HepG2 (cell line): ENCODE measurements around the gene GGNBP2. TPM values are rescaled to one million over a fixed set of nuclear protein-coding genes. Genes with fewer than 3 reads are reported as not detected.
A peak's percentile ranks its signal among the peaks of the same experiment; 100 is the strongest.

Experiments used
- ARNT2 ChIP-seq: sonication (generic); formaldehyde crosslinking; IDR thresholded peaks from 2 replicates; pipeline ENCODE4 v1.8.0; 2022; ENCODE audit warnings: mild to moderate bottlenecking, low read depth, missing genetic modification reagents, moderate library complexity
- PAF1 ChIP-seq: IDR thresholded peaks from 2 replicates; pipeline ENCODE4 v1.6.1; 2016; ENCODE audit warnings: missing genetic modification reagents, missing compliant biosample characterization
- SAP130 ChIP-seq: IDR thresholded peaks from 2 replicates; pipeline ENCODE4 v1.6.1; 2016; ENCODE audit warnings: low read depth
- SPEN ChIP-seq: sonication (generic); formaldehyde crosslinking; IDR thresholded peaks from 2 replicates; pipeline ENCODE4 v1.5.1; 2020; ENCODE audit warnings: low read depth, mild to moderate bottlenecking, missing genetic modification reagents
- ZBTB7B ChIP-seq: sonication (generic); formaldehyde crosslinking; IDR thresholded peaks from 2 replicates; pipeline ENCODE4 v1.4.0; 2020; ENCODE audit warnings: missing genetic modification reagents
- ZNF652 ChIP-seq: IDR thresholded peaks from 2 replicates; pipeline ENCODE4 v1.6.1; 2016; ENCODE audit warnings: low read depth, borderline replicate concordance
- polyA plus RNA-seq, 8 experiments: library from polyadenylated mRNA; depleted of rRNA in 3 of 8; stranded (reverse) in 7 of 8; unstranded in 1 of 8; fragments of >200 nt; fragmentation: Illumina TruSeq in 4 of 8; extraction: Trizol in 4 of 8; gene quantifications; 2 replicates each; pipeline versions ENCODE4 v1.2.1 to v1.2.3, GENCODE V29; 2011 to 2016; ENCODE audit warnings: low read depth in 4 of 8, missing spikeins in 1 of 8, mixed read lengths in 1 of 8; ENCODE audit not compliant: insufficient read depth in 1 of 8
- total RNA-seq, 5 experiments: library from RNA; depleted of rRNA; stranded (reverse); fragments of >200 nt; fragmentation: Illumina TruSeq; extraction: Trizol; gene quantifications; 2 replicates each; pipeline ENCODE4 v1.2.3, GENCODE V29; 2016; ENCODE audit warnings: low read depth in 1 of 5
- TF ChIP-seq, protein P1 (sequence below): sonication (generic); formaldehyde crosslinking; IDR thresholded peaks from 2 replicates; pipeline ENCODE4 v1.9.0; 2021; ENCODE audit warnings: mild to moderate bottlenecking, missing genetic modification reagents
- TF ChIP-seq, protein P2 (sequence below): sonication (generic); formaldehyde crosslinking; conservative IDR thresholded peaks from 2 replicates; pipeline ENCODE4 v1.4.0; 2020; ENCODE audit warnings: missing genetic modification reagents
- TF ChIP-seq, protein P3 (sequence below): sonication (generic); formaldehyde crosslinking; IDR thresholded peaks from 2 replicates; pipeline ENCODE4 v1.4.0; 2020; ENCODE audit warnings: mild to moderate bottlenecking, missing genetic modification reagents
- TF ChIP-seq, protein P4 (sequence below): sonication (generic); formaldehyde crosslinking; IDR thresholded peaks from 2 replicates; pipeline ENCODE4 v1.5.0; 2020; ENCODE audit warnings: mild to moderate bottlenecking, missing genetic modification reagents, borderline replicate concordance

GGNBP2 gene
- total and polyA plus RNA-seq, 2 of the 13 experiments (the other 11 are each of a cell fraction or from before 2014, with no cell fraction given): 53.3 to 84.2 TPM

DNA sequence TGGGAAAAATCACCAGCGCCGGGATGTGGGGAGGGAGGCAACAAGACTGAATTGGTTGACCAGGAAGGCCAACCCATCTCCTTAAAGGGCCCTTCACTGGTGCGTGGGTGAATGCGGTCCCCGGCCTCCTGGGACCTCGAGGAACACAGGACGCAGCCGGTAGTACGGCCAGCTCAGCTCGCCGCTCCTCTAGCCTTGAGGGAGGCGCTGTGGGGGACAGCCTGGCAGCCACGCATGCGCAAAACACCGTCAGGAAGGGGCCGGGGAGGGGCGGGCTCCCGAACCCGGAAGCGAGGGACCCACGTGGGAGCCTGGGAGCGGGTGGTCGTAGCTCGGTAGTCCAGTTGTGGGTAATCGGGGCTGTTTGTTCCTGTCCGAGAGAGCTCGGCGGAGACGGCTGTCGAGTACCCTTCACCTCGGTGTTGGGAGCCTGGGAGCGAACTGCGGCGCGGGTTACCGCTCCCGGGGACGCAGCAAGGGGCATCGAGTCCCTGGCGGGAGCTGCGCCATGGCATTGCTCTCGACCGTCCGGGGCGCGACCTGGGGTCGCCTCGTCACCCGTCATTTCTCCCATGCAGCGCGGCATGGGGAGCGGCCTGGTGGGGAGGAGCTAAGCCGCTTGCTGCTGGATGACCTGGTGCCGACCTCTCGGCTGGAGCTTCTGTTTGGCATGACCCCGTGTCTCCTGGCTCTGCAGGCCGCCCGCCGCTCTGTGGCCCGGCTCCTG lies 56.7 kb downstream of the GGNBP2 start, which contains the start of gene MRM1 (continued):
- TF ChIP-seq, protein P1, sequence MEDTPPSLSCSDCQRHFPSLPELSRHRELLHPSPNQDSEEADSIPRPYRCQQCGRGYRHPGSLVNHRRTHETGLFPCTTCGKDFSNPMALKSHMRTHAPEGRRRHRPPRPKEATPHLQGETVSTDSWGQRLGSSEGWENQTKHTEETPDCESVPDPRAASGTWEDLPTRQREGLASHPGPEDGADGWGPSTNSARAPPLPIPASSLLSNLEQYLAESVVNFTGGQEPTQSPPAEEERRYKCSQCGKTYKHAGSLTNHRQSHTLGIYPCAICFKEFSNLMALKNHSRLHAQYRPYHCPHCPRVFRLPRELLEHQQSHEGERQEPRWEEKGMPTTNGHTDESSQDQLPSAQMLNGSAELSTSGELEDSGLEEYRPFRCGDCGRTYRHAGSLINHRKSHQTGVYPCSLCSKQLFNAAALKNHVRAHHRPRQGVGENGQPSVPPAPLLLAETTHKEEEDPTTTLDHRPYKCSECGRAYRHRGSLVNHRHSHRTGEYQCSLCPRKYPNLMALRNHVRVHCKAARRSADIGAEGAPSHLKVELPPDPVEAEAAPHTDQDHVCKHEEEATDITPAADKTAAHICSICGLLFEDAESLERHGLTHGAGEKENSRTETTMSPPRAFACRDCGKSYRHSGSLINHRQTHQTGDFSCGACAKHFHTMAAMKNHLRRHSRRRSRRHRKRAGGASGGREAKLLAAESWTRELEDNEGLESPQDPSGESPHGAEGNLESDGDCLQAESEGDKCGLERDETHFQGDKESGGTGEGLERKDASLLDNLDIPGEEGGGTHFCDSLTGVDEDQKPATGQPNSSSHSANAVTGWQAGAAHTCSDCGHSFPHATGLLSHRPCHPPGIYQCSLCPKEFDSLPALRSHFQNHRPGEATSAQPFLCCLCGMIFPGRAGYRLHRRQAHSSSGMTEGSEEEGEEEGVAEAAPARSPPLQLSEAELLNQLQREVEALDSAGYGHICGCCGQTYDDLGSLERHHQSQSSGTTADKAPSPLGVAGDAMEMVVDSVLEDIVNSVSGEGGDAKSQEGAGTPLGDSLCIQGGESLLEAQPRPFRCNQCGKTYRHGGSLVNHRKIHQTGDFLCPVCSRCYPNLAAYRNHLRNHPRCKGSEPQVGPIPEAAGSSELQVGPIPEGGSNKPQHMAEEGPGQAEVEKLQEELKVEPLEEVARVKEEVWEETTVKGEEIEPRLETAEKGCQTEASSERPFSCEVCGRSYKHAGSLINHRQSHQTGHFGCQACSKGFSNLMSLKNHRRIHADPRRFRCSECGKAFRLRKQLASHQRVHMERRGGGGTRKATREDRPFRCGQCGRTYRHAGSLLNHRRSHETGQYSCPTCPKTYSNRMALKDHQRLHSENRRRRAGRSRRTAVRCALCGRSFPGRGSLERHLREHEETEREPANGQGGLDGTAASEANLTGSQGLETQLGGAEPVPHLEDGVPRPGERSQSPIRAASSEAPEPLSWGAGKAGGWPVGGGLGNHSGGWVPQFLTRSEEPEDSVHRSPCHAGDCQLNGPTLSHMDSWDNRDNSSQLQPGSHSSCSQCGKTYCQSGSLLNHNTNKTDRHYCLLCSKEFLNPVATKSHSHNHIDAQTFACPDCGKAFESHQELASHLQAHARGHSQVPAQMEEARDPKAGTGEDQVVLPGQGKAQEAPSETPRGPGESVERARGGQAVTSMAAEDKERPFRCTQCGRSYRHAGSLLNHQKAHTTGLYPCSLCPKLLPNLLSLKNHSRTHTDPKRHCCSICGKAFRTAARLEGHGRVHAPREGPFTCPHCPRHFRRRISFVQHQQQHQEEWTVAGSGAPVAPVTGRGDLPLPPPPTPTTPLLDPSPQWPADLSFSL: no peak
- TF ChIP-seq ZBTB7B (CRISPR knock-in tag): peak; percentile 93
- TF ChIP-seq ARNT2 (CRISPR knock-in tag): 0 out of 2 replicates have a peak, but pooled peaks have one; percentile 48
- TF ChIP-seq, protein P2, sequence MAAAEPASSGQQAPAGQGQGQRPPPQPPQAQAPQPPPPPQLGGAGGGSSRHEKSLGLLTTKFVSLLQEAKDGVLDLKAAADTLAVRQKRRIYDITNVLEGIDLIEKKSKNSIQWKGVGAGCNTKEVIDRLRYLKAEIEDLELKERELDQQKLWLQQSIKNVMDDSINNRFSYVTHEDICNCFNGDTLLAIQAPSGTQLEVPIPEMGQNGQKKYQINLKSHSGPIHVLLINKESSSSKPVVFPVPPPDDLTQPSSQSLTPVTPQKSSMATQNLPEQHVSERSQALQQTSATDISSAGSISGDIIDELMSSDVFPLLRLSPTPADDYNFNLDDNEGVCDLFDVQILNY (CRISPR knock-in tag): 0 out of 2 replicates have a peak, but pooled peaks have one; percentile 55
- TF ChIP-seq PAF1 (CRISPR knock-in tag): no peak
- TF ChIP-seq, protein P3, sequence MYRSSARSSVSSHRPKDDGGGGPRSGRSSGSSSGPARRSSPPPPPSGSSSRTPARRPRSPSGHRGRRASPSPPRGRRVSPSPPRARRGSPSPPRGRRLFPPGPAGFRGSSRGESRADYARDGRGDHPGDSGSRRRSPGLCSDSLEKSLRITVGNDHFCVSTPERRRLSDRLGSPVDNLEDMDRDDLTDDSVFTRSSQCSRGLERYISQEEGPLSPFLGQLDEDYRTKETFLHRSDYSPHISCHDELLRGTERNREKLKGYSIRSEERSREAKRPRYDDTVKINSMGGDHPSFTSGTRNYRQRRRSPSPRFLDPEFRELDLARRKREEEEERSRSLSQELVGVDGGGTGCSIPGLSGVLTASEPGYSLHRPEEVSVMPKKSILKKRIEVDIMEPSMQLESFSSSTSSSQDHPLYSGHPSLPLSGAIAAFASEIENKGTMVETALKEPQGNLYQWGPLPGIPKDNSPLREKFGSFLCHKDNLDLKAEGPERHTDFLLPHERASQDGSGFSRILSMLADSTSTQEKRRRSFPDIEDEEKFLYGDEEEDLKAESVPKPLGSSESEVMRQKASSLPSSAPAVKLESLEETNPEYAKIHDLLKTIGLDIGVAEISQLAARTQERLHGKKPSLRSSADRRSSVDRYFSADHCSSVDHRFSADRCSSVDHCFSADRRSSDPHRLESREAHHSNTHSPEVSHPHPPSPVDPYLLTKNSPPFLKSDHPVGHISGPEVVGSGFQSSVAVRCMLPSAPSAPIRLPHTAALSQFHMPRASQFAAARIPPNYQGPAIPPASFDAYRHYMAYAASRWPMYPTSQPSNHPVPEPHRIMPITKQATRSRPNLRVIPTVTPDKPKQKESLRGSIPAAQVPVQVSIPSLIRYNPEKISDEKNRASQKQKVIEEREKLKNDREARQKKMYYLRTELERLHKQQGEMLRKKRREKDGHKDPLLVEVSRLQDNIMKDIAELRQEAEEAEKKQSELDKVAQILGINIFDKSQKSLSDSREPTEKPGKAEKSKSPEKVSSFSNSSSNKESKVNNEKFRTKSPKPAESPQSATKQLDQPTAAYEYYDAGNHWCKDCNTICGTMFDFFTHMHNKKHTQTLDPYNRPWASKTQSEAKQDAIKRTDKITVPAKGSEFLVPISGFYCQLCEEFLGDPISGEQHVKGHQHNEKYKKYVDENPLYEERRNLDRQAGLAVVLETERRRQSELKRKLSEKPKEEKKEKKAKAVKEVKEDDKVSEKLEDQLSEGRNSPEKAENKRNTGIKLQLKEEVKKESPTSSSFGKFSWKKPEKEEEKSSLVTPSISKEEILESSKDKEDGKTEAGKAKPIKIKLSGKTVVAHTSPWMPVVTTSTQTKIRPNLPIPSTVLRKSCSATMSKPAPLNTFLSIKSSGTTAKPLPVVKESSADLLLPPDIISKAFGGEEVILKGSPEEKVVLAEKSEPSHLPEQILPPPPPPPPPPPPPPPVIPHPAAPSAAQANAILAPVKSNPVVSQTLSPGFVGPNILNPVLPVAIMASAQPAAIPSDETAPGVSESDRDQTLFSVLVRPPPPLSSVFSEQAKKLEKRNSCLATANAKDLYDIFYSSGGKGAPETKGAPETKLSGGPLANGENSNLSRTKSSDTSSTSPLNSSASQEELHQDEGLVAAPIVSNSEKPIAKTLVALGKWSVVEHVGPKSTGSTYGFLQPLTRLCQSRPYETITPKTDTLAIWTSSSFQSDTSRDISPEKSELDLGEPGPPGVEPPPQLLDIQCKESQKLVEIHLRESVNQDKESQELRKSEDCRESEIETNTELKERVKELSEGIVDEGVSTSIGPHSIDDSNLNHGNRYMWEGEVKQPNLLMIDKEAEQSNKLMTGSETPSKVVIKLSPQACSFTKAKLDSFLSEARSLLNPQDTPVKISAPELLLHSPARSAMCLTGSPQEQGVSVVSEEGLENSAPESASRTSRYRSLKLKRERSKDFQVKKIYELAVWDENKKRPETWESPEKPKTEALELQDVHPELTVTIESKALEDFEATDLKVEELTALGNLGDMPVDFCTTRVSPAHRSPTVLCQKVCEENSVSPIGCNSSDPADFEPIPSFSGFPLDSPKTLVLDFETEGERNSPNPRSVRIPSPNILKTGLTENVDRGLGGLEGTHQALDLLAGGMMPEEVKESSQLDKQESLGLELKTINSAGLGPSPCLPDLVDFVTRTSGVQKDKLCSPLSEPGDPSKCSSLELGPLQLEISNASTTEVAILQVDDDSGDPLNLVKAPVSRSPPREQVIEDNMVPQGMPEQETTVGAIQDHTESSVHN: no peak
- no peak for TF ChIP-seq ZNF652 (CRISPR knock-in tag)
- peak; percentile 15; the same call in 1 of the 2 replicates for TF ChIP-seq SPEN (CRISPR knock-in tag)
- TF ChIP-seq SAP130: peak; percentile 98
- TF ChIP-seq, protein P4, sequence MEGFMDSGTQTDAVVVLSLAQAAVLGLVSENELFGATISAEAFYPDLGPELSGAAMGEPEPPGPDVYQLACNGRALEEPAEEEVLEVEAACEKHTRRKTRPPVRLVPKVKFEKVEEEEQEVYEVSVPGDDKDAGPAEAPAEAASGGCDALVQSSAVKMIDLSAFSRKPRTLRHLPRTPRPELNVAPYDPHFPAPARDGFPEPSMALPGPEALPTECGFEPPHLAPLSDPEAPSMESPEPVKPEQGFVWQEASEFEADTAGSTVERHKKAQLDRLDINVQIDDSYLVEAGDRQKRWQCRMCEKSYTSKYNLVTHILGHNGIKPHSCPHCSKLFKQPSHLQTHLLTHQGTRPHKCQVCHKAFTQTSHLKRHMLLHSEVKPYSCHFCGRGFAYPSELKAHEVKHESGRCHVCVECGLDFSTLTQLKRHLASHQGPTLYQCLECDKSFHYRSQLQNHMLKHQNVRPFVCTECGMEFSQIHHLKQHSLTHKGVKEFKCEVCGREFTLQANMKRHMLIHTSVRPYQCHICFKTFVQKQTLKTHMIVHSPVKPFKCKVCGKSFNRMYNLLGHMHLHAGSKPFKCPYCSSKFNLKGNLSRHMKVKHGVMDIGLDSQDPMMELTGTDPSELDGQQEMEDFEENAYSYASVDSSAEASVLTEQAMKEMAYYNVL (CRISPR knock-in tag): 0 out of 2 replicates have a peak, but pooled peaks have one; percentile 58
